Measurements from ENCODE around the gene UROS.

Gene UROS

GRCh38 chr10:125762692-125763648, 60.1 kb downstream of the UROS start:
- DNase-seq (ENCODE audit: low spot score), result no peak

- DNase-seq (ENCODE audit: low spot score), result no peak
Measured at GRCh38 chr10:125761961-125762360, 61.1 kb downstream of the UROS start.

- no peak for DNase-seq (ENCODE audit: low spot score)
Measured at GRCh38 chr10:125757742-125758141, 65.3 kb downstream of the UROS start.

- DNase-seq (ENCODE audit: low spot score), result no peak
Measured at GRCh38 chr10:125756853-125757487, 66.1 kb downstream of the UROS start.

GRCh38 chr10:125756196-125756595, 66.9 kb downstream of the UROS start:
- no peak for DNase-seq (ENCODE audit: low spot score)

GRCh38 chr10:125747417-125747816, 75.6 kb downstream of the UROS start:
- no peak for DNase-seq (ENCODE audit: low spot score)

- DNase-seq (ENCODE audit: low spot score), result no peak
Measured at GRCh38 chr10:125744909-125745308, 78.1 kb downstream of the UROS start.

- no peak for DNase-seq (ENCODE audit: low spot score)
Measured at GRCh38 chr10:125742465-125742864, 80.6 kb downstream of the UROS start.

- no peak for DNase-seq (ENCODE audit: low spot score)
Measured at GRCh38 chr10:125739994-125740679, 82.9 kb downstream of the UROS start.
